NB4 (cell line): ENCODE results near the gene CHCHD4.

Experiments used
- DNase-seq: peaks from one replicate; pipeline ENCODE4 v3.0.0; 2010; ENCODE audit warnings: low read depth
- H3K4me3 ChIP-seq: one replicate; pipeline ENCODE4 v1.5.1; 2011; ENCODE audit warnings: mild to moderate bottlenecking, low read depth, low read length, moderate library complexity
- CTCF ChIP-seq: IDR thresholded peaks from one replicate; pipeline ENCODE4 v1.5.1; 2012; ENCODE audit warnings: low read depth, low read length
- MAX ChIP-seq: IDR thresholded peaks from 2 replicates; pipeline ENCODE4 v1.6.1; 2011; ENCODE audit warnings: low read depth, low read length
- MYC ChIP-seq: IDR thresholded peaks from 2 replicates; pipeline ENCODE4 v1.6.1; 2011; ENCODE audit warnings: low read depth, low read length
- POLR2A ChIP-seq: IDR thresholded peaks from 2 replicates; pipeline ENCODE4 v1.6.1; 2011; ENCODE audit warnings: mild to moderate bottlenecking; ENCODE audit not compliant: insufficient read length; ENCODE audit errors: extremely low read depth

Gene CHCHD4

GRCh38 chr3:14147617-14148016 lies 22.9 kb upstream of the CHCHD4 start:
- H3K4me3 ChIP-seq, result no peak overlapping the region
- TF ChIP-seq CTCF (no peak), MYC (no peak), MAX (no peak), POLR2A (no peak)
- DNase-seq, result no peak

- no peak for DNase-seq
- TF ChIP-seq MYC (no peak), MAX (no peak), POLR2A (no peak), CTCF (no peak)
- no peak overlapping the region for H3K4me3 ChIP-seq
These were observed 22.4 kb upstream of the CHCHD4 start for GRCh38 chr3:14147066-14147435.

GRCh38 chr3:14146381-14147065 lies 21.9 kb upstream of the CHCHD4 start:
- TF ChIP-seq POLR2A (no peak), MAX (no peak), MYC (no peak), CTCF (no peak)
- no peak for DNase-seq
- no peak overlapping the region for H3K4me3 ChIP-seq

- DNase-seq, result no peak
- no peak overlapping the region for H3K4me3 ChIP-seq
- TF ChIP-seq CTCF (no peak), MYC (no peak), MAX (no peak), POLR2A (no peak)
These were observed 21.2 kb upstream of the CHCHD4 start for GRCh38 chr3:14145670-14146380.

GRCh38 chr3:14145236-14145635 lies 20.6 kb upstream of the CHCHD4 start:
- TF ChIP-seq MAX (no peak), CTCF (no peak), POLR2A (no peak), MYC (no peak)
- peak overlapping the region; percentile 56 for H3K4me3 ChIP-seq
- no peak for DNase-seq
